Suprapubic skin (tissue), 3 donors: ENCODE results near the gene DHRS9.

Source experiments
- POLR2A ChIP-seq, 2 donors: fragments of 450-650 bp; IDR thresholded peaks; one replicate each; pipeline ENCODE4 v1.6.1; 2017; ENCODE audit warnings: antibody characterized with exemption in 2 of 2, mild to moderate bottlenecking in 2 of 2, moderate library complexity in 2 of 2
- TF ChIP-seq, protein P1 (sequence below), 2 donors: fragments of 200-600 bp in 1 of 2; fragments of 450-650 bp in 1 of 2; sonication (generic) in 1 of 2; IDR thresholded peaks; one replicate each; pipeline ENCODE4 v1.5.1; 2016 to 2019; ENCODE audit warnings: antibody characterized with exemption in 2 of 2, mild to moderate bottlenecking in 1 of 2, moderate library complexity in 1 of 2

DNA sequence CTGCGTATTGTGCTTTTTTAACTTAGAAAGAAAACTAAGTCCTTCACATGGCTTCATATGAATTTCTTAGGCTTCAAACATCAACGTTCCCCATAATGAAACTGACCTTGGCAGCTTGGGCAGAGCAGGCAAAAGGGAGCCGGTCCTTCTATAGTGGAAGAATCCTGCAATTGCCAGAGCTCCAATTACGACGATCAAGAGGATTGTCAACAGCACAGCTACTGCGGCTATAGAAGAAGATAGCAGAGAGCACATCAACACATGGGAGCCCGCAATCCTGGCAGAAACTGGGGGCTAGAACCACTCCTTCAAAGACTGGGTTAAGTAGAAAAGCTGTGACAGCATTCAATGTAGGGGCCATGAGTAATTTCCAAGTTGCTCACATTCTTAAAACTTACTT is 69.8 kb downstream of the DHRS9 start:
- TF ChIP-seq, protein P1, sequence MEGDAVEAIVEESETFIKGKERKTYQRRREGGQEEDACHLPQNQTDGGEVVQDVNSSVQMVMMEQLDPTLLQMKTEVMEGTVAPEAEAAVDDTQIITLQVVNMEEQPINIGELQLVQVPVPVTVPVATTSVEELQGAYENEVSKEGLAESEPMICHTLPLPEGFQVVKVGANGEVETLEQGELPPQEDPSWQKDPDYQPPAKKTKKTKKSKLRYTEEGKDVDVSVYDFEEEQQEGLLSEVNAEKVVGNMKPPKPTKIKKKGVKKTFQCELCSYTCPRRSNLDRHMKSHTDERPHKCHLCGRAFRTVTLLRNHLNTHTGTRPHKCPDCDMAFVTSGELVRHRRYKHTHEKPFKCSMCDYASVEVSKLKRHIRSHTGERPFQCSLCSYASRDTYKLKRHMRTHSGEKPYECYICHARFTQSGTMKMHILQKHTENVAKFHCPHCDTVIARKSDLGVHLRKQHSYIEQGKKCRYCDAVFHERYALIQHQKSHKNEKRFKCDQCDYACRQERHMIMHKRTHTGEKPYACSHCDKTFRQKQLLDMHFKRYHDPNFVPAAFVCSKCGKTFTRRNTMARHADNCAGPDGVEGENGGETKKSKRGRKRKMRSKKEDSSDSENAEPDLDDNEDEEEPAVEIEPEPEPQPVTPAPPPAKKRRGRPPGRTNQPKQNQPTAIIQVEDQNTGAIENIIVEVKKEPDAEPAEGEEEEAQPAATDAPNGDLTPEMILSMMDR (IDR thresholded peaks at IDR 0.05), result no peak
- no peak for TF ChIP-seq POLR2A (IDR thresholded peaks at IDR 0.05)
